ACHN (cell line): Measurements from ENCODE around the gene IPCEF1.
"Not testable (repeated sequence)": the region's sequence is repeated elsewhere in the genome, so short reads cannot be mapped to it uniquely, and the experiment has no call there.

ENCODE experiments used
- DNase-seq: peaks from one replicate; pipeline ENCODE4 v3.0.0-alpha.2; 2015
- in situ Hi-C: cut with HindIII; loops from 2 replicates; pipeline ENCODE4 v1.10.0; 2017; ENCODE audit warnings: low sequenced_read_pairs, low pct_ligation_motif_present, low pct_unique_long_range_greater_than_20kb

Gene IPCEF1

GRCh38 chr6:154347981-154348380 lies 8.6 kb downstream of the IPCEF1 start:
- no peak for DNase-seq
- in situ Hi-C loops: loop anchor here (25.0 kb wide), 1 partner anchor 186 kb away; no protein-coding TSS in a partner anchor

- in situ Hi-C loops: loop anchor here (25.0 kb wide), 1 partner anchor 184 kb away; no protein-coding TSS in a partner anchor
- no peak for DNase-seq
Observed at GRCh38 chr6:154345811-154346210, 10.8 kb downstream of the IPCEF1 start.

GRCh38 chr6:154343473-154344308 lies 12.9 kb downstream of the IPCEF1 start:
- in situ Hi-C loops: loop anchor here (25.0 kb wide), 1 partner anchor 181 kb away; no protein-coding TSS in a partner anchor

GRCh38 chr6:154341871-154342270 lies 14.7 kb downstream of the IPCEF1 start:
- DNase-seq: no peak
- in situ Hi-C loops: loop anchor here (25.0 kb wide), 1 partner anchor 180 kb away; no protein-coding TSS in a partner anchor

More at GRCh38 chr6:154343473-154344308, 12.9 kb downstream of the IPCEF1 start:
- peak; percentile 80 for DNase-seq

DNA sequence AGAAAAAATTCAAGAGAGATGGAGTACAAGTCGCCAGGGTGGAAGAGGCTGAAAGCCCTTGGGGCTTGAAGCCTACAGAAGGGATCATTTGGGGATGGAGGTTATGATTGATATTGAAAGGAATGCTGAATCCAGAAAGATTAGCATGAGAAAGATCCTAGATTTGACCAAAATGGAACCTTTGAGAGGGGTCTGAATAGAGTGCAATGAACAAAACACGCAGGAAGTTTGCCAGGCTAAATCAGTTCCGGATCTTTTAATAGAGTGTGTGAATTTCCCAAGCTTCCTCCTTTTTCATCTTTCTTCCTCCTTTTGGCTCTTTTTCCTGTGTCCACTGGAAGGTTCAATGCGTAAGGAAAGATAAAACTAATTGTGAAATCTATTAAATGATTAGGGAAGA lies 15.3 kb downstream of the IPCEF1 start:
- DNase-seq: no peak
- in situ Hi-C loops: loop anchor here (25.0 kb wide), 1 partner anchor 179 kb away; no protein-coding TSS in a partner anchor

DNA sequence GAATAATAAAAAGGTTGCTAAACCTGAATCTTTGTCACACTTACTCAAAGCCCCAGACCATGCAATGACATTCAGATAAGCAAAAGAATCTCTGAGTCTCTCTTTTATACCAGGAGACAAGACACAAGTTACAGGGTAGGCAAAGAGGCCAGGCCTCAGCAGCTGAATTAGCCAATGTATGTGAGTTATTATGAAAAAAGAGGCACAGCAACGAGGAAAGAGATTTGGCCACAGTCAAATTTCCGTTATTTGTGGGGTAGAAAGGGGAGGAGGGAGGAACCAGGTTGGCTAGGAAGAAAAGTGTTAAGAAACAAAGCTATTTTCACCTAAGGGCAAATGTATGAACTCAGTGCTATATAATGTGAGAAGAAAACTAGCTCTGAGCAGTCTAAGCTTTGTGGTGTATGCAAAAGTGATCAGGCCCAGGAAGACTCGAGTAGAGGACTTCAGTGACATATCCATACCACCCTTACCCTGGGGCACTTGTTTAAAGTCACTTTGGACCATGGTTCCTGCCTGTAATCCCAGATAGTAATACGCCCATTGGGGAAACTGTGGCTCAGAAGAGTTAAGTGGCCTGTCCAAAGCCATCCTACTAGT lies 19.1 kb downstream of the IPCEF1 start:
- in situ Hi-C loops: loop anchor here (25.0 kb wide), 1 partner anchor 175 kb away; no protein-coding TSS in a partner anchor
- no peak for DNase-seq

GRCh38 chr6:154334147-154334546 lies 22.5 kb downstream of the IPCEF1 start:
- DNase-seq: not testable (repeated sequence)
- in situ Hi-C loops: loop anchor here (25.0 kb wide), 1 partner anchor 172 kb away; no protein-coding TSS in a partner anchor

DNA sequence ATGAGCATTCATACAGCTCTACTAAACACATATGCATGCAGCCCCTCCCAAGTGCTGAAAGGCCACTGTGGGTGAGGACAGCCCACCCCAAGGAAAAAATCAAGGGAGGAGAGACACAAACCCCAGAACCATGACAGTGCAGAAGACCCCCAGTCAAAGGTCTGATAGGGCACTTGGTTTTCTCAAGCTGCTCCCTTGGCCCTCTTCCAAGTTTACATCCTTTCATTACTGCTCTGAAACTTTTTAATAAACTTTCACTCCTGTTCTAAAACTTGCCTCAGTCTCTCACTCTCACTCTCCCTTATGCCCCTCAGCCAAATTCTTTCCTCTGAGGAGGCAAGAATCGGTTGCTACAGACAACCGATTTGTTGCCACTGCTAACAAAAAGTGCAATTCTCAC lies 24.9 kb downstream of the IPCEF1 start:
- in situ Hi-C loops: loop anchor here (25.0 kb wide), 1 partner anchor 169 kb away; no protein-coding TSS in a partner anchor
- DNase-seq: no peak

DNA sequence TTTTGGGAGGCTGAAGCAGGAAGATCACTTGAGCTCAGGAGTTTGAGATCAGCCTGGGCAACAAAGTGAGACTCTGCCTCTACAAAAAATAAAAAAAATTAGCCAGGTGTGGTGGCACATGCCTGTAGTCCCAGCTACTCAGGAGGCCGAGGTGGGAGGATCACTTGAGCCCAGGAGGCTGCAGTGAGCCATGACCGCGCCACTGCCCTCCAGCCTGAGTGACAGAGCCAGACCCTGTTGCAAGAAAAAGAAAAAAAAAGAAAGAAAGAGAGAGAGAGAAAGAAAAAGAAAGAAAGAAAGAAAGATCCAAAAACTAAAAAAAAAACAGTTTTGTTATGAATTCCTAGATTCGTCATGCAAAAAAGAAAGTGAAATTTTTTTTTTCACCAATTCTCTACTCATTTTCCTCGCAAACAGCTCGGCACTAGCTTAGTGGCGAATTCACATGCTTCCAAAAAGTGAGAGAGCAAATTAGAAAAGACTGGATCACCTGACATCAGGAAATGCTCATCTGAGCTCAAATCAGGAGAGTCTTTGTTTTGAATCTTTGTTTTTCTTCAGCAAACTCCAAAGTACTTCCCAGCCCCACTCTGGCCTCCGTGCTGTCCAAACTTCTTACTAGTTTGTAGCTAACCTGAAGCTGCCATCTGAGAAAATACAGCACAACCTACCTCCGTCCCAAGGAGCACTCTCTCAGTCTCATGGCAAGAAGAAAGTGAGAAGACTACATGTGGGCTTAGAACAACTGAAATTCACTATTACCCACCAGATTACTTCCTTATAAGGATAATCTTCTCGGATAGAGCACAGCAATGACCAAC lies 27.0 kb downstream of the IPCEF1 start:
- in situ Hi-C loops: loop anchor here (25.0 kb wide), 1 partner anchor 167 kb away; no protein-coding TSS in a partner anchor
- no peak for DNase-seq

GRCh38 chr6:154327313-154327712 lies 29.3 kb downstream of the IPCEF1 start:
- in situ Hi-C loops: loop anchor here (25.0 kb wide), 1 partner anchor 165 kb away; no protein-coding TSS in a partner anchor
- not testable (repeated sequence) for DNase-seq

DNA sequence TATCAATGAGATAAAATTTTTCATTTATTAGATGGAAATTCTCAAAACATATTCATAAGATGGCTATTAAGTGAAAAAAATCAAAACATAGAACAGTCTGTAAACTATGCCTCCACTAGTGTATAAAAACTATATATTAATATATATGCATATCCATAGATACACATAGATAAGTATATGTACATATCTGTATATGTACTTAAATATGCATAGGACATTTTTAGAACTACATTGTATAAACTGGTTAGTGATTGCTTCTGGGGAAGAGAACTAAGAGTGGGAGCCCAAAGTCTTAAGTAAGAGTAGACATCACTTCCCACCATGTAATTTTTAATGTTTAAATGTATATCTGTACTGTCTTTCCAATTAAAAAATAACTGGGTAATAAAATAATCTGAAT lies 31.5 kb downstream of the IPCEF1 start:
- in situ Hi-C loops: loop anchor here (25.0 kb wide), 1 partner anchor 163 kb away; no protein-coding TSS in a partner anchor
- DNase-seq: no peak

GRCh38 chr6:154320181-154320580 lies 36.4 kb downstream of the IPCEF1 start:
- no peak for DNase-seq
- in situ Hi-C loops: no loop called here

GRCh38 chr6:154319231-154319858 lies 37.3 kb downstream of the IPCEF1 start:
- peak; percentile 38 for DNase-seq

DNA sequence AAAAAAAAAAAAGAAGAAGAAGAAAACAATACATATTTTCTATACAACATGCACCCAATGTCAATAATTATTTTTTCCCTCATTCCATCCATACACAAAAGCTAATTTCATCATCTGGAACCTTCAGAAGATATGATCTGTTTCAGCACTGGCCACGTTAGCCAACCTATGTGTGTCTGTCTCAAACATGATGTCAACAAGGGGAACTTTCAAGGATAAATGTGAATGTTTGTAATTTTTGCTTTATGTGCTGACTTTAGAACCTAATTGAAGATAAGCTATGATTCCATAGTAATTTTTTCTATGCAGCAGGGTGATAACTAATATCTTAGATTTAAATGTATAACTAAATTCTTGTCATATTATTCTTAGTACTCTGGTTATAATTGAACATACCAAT lies 37.9 kb downstream of the IPCEF1 start:
- in situ Hi-C loops: no loop called here
- no peak for DNase-seq

More at GRCh38 chr6:154319231-154319858, 37.3 kb downstream of the IPCEF1 start:
- in situ Hi-C loops: no loop called here

- DNase-seq: no peak
- in situ Hi-C loops: no loop called here
Observed at GRCh38 chr6:154316131-154316530, 40.5 kb downstream of the IPCEF1 start.

GRCh38 chr6:154314084-154314483 lies 42.5 kb downstream of the IPCEF1 start:
- no peak for DNase-seq
- in situ Hi-C loops: no loop called here

DNA sequence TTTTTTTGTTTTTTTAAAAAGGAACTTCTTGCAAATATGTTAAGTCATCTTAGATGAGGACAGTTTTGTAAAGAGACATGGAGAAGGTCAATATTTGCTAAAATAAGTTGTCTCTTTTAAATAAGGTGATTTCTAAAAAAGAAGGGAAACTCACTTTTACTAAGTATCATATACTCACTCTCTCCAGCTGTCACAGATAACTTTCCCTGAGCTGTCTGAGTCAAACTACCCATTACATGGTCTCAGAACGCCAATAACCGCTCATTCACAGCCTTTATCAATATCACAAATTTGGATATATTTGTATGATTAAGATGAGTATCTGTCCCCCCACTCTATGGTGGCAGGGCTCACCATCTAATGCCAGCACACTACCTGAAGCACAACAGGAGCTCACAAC lies 47.6 kb downstream of the IPCEF1 start:
- no peak for DNase-seq
- in situ Hi-C loops: no loop called here
